CD14-positive monocyte (primary cell): ENCODE measurements around the gene RALA. TPM values are rescaled to one million over a fixed set of nuclear protein-coding genes. Genes with fewer than 3 reads are reported as not detected.

ENCODE experiments used
- DNase-seq, 3 donors: peaks; one replicate each; pipeline ENCODE4 v3.0.0-alpha.2; 2011 to 2022
- H2AFZ ChIP-seq: 2 replicates; pipeline ENCODE4 v1.6.0; 2012; ENCODE audit warnings: mild to moderate bottlenecking, low read depth, low read length, inconsistent platforms; ENCODE audit not compliant: insufficient read depth, poor library complexity, severe bottlenecking
- H3K27ac ChIP-seq, 2 donors: 1 replicate in 1 of 2; 2 replicates in 1 of 2; pipeline ENCODE4 v1.5.1; 2012 to 2013; ENCODE audit warnings: low read length in 2 of 2, control low read depth in 1 of 2, inconsistent platforms in 1 of 2, low read depth in 1 of 2, mild to moderate bottlenecking in 1 of 2
- H3K27me3 ChIP-seq, 2 donors: one replicate each; pipeline versions ENCODE4 v1.6.0 to v1.6.1; 2011 to 2013; ENCODE audit warnings: low read length in 2 of 2; ENCODE audit not compliant: control insufficient read depth in 2 of 2, insufficient read depth in 2 of 2
- H3K36me3 ChIP-seq, 2 donors: replicated peaks in 1 of 2; 1 replicate in 1 of 2; 2 replicates in 1 of 2; pipeline versions ENCODE4 v1.5.1 to v1.6.1; 2012 to 2013; ENCODE audit warnings: low read length in 2 of 2, control low read depth in 1 of 2, inconsistent platforms in 1 of 2, mild to moderate bottlenecking in 1 of 2; ENCODE audit not compliant: insufficient read depth in 2 of 2, control insufficient read depth in 1 of 2
- H3K4me1 ChIP-seq, 2 donors: 1 replicate in 1 of 2; 2 replicates in 1 of 2; pipeline versions ENCODE4 v1.5.1 to v1.6.1; 2012 to 2013; ENCODE audit warnings: low read length in 2 of 2, control low read depth in 1 of 2, inconsistent platforms in 1 of 2, mild to moderate bottlenecking in 1 of 2, moderate library complexity in 1 of 2; ENCODE audit not compliant: insufficient read depth in 2 of 2, control insufficient read depth in 1 of 2
- H3K4me2 ChIP-seq: replicated peaks from 2 replicates; pipeline ENCODE3; 2012; ENCODE audit warnings: low read length, moderate library complexity, mild to moderate bottlenecking; ENCODE audit not compliant: poor library complexity, severe bottlenecking; ENCODE audit errors: extremely low read depth
- H3K4me3 ChIP-seq, 3 experiments: fragments of 200-600 bp in 1 of 3; sonication (generic) in 1 of 3; replicated peaks in 1 of 3; 1 replicate in 2 of 3; 2 replicates in 1 of 3; pipeline ENCODE4 v1.5.1; 2011 to 2013; ENCODE audit warnings: low read length in 3 of 3, mild to moderate bottlenecking in 3 of 3, control low read depth in 2 of 3, low read depth in 2 of 3, inconsistent platforms in 1 of 3, moderate library complexity in 1 of 3
- H3K79me2 ChIP-seq: 2 replicates; pipeline ENCODE4 v1.6.0; 2012; ENCODE audit warnings: mild to moderate bottlenecking, control low read depth, inconsistent platforms, low read length, moderate library complexity; ENCODE audit not compliant: insufficient read depth
- H3K9ac ChIP-seq: 2 replicates; pipeline ENCODE4 v1.6.0; 2017; ENCODE audit warnings: low read length, mild to moderate bottlenecking; ENCODE audit not compliant: insufficient read depth, poor library complexity, severe bottlenecking
- H3K9me3 ChIP-seq, 2 donors: replicated peaks in 1 of 2; 1 replicate in 1 of 2; 2 replicates in 1 of 2; pipeline versions ENCODE4 v1.5.1 to v1.6.1; 2012 to 2013; ENCODE audit warnings: low read length in 2 of 2, control low read depth in 1 of 2; ENCODE audit not compliant: control insufficient read depth in 1 of 2, insufficient read depth in 1 of 2
- H4K20me1 ChIP-seq: 2 replicates; pipeline ENCODE4 v1.6.0; 2012; ENCODE audit warnings: mild to moderate bottlenecking, low read length, control low read depth, moderate library complexity; ENCODE audit not compliant: insufficient read depth
- H3K27ac Mint-ChIP-seq, 7 donors: one replicate each; pipeline ENCODE4 v1.8.0; 2020; ENCODE audit warnings: mild to moderate bottlenecking in 7 of 7, mixed read lengths in 7 of 7, moderate library complexity in 6 of 7, inconsistent platforms in 2 of 7
- H3K27me3 Mint-ChIP-seq, 3 donors: one replicate each; pipeline ENCODE4 v1.8.0; 2021 to 2022; ENCODE audit warnings: low read depth in 3 of 3, mild to moderate bottlenecking in 3 of 3, mixed read lengths in 3 of 3, moderate library complexity in 3 of 3, inconsistent platforms in 1 of 3
- H3K36me3 Mint-ChIP-seq, 2 donors: one replicate each; pipeline ENCODE4 v1.8.0; 2020; ENCODE audit warnings: mixed read lengths in 2 of 2, inconsistent platforms in 1 of 2, mild to moderate bottlenecking in 1 of 2
- H3K4me1 Mint-ChIP-seq: one replicate; pipeline ENCODE4 v1.8.0; 2020; ENCODE audit warnings: mild to moderate bottlenecking, mixed read lengths
- H3K4me3 Mint-ChIP-seq, 2 donors: one replicate each; pipeline ENCODE4 v1.8.0; 2020; ENCODE audit warnings: mild to moderate bottlenecking in 2 of 2, mixed read lengths in 2 of 2, moderate library complexity in 1 of 2
- H3K9me3 Mint-ChIP-seq, 7 donors: one replicate each; pipeline ENCODE4 v1.8.0; 2020 to 2022; ENCODE audit warnings: mixed read lengths in 7 of 7, mild to moderate bottlenecking in 6 of 7, moderate library complexity in 6 of 7, inconsistent platforms in 2 of 7
- WGBS: methylation state at CpG from one replicate; pipeline ENCODE4 v1.1.5; 2013; ENCODE audit warnings: missing lambda C conversion rate; ENCODE audit not compliant: insufficient coverage; 5-methylcytosine and 5-hydroxymethylcytosine counted together
- intact Hi-C, 2 donors: fragments of 100-400 bp; cut with micrococcal nuclease; formaldehyde crosslinking; loops; one replicate each; pipeline versions ENCODE4 v1.15.0 to v1.15.1; 2023
- polyA plus RNA-seq, 3 donors: library from polyadenylated mRNA; depleted of rRNA in 1 of 3; unstranded in 2 of 3; stranded (reverse) in 1 of 3; fragments of 300-500 nt in 2 of 3; fragments of >200 nt in 1 of 3; fragmentation: Illumina TruSeq in 2 of 3; gene quantifications; 1 replicate in 2 of 3; 2 replicates in 1 of 3; pipeline ENCODE4 v1.2.3, GENCODE V29; 2012 to 2021
- TF ChIP-seq, protein P1 (sequence below): fragments of 200-600 bp; IDR thresholded peaks from one replicate; pipeline ENCODE4 v1.8.0; 2022; ENCODE audit warnings: antibody characterized with exemption, mild to moderate bottlenecking

RALA gene
- polyA plus RNA-seq, 3 donors = 5.9 to 32.0 (median 30.8) TPM

DNA sequence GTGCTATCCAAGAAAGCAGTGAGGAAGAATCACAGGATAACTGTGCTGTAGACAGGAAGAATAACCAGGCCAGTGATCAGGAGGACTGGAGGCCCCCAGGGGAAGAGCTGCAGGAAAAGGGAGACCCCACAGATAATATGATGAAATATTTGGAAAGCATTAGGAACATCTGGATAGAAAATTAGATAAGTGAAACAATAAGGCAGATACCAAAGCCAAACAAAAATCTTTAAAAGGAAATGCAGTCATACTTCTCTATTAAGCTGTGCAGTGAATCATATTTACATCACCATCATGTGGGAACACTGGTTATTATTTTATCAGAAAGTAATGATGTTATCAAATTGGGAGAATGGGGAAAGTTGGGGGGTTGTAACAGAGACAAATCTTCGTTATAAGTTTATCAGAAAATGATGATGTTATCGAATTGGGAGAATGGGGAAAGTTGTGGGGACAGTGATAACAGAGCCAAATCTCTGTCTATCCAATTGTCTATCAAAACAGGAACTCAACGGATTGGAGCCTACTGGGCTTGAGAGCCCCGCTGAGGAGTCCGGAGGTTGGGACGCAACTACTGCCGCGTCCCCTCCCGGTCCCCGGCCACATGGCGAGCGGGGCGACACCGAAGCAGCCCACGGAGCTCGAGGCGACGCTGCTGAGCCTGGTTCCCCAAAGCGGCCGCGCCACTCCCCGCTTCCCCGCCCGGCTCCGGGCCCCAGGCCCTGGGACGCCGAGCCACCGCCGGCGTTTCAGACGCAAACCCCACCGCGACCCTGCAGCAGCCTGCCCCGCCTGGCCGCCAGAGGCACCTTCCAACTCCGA lies 14.0 kb upstream of the RALA start:
- intact Hi-C loops = no loop called here
- peaks cover 10 to 26% (median 19%) of the 10 kb centered on the region in 3 donors for H3K27me3 Mint-ChIP-seq
- Histone ChIP-seq H4K20me1 (no peaks in the 10 kb centered on the region), H3K36me3 (no peaks in the 10 kb centered on the region), H3K4me2 (peak overlapping the region; percentile 71), H3K9me3 (no peaks in the 10 kb centered on the region), H3K4me3 (peak overlapping the region in 2 of 3 experiments; percentile 4 to 49), H3K79me2 (no peaks in the 10 kb centered on the region), H3K27me3 (peaks cover 5 to 17% of the 10 kb centered on the region in 2 donors), H3K9ac (peak overlapping the region; percentile 41), H3K4me1 (peaks cover 9 to 17% of the 10 kb centered on the region in 2 donors), H3K27ac (no peak overlapping the region), H2AFZ (peak overlapping the region; percentile 84)
- under 1% methylated on average over 28 of the region's 36 CpGs for WGBS
- H3K36me3 Mint-ChIP-seq = peaks cover 2 to 3% of the 10 kb centered on the region in 2 donors
- H3K4me1 Mint-ChIP-seq = peaks cover 12% of the 10 kb centered on the region
- peaks cover 0 to 3% (median 0%) of the 10 kb centered on the region in 7 donors for H3K9me3 Mint-ChIP-seq
- TF ChIP-seq, protein P1, sequence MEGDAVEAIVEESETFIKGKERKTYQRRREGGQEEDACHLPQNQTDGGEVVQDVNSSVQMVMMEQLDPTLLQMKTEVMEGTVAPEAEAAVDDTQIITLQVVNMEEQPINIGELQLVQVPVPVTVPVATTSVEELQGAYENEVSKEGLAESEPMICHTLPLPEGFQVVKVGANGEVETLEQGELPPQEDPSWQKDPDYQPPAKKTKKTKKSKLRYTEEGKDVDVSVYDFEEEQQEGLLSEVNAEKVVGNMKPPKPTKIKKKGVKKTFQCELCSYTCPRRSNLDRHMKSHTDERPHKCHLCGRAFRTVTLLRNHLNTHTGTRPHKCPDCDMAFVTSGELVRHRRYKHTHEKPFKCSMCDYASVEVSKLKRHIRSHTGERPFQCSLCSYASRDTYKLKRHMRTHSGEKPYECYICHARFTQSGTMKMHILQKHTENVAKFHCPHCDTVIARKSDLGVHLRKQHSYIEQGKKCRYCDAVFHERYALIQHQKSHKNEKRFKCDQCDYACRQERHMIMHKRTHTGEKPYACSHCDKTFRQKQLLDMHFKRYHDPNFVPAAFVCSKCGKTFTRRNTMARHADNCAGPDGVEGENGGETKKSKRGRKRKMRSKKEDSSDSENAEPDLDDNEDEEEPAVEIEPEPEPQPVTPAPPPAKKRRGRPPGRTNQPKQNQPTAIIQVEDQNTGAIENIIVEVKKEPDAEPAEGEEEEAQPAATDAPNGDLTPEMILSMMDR = no peak
- H3K27ac Mint-ChIP-seq = peak overlapping the region; percentile 8 to 85 (median 76)
- H3K4me3 Mint-ChIP-seq = peak overlapping the region; percentile 70 to 87
- peak; percentile 35 to 63 (median 50) for DNase-seq

DNA sequence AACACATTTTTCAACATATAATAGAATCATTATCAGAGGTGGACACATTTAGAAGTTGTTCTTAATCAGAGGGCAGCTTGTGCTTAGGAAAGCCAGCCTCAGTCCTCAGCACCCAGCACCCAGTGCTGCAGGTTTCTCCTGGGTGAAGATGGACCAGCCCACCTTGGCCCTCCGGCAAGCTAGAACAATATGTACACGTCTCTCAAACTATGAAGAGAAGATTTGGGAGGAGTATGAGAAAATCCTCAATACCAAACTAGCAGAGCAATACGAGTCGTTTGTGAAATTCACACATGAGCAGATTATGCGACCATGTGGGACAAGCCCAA lies 13.5 kb upstream of the RALA start:
- intact Hi-C loops = no loop called here
- Mint-ChIP-seq H3K4me3 (peak overlapping the region; percentile 70 to 87), H3K9me3 (peaks cover 0 to 3% (median 0%) of the 10 kb centered on the region in 7 donors), H3K36me3 (peaks cover 2 to 3% of the 10 kb centered on the region in 2 donors), H3K27ac (peak overlapping the region in 5 of 7 donors; percentile 21 to 85 (median 76)), H3K4me1 (peaks cover 12% of the 10 kb centered on the region), H3K27me3 (peaks cover 10 to 28% (median 19%) of the 10 kb centered on the region in 3 donors)
- H4K20me1 ChIP-seq = no peaks in the 10 kb centered on the region
- no peak overlapping the region for H3K27ac ChIP-seq
- no peak for DNase-seq
- H3K4me1 ChIP-seq = peaks cover 9 to 17% of the 10 kb centered on the region in 2 donors
- TF ChIP-seq, protein P1 = no peak
- no peaks in the 10 kb centered on the region for H3K9me3 ChIP-seq
- peaks cover 5 to 17% of the 10 kb centered on the region in 2 donors for H3K27me3 ChIP-seq
- peak overlapping the region; percentile 84 for H2AFZ ChIP-seq
- no peaks in the 10 kb centered on the region for H3K79me2 ChIP-seq
- H3K4me3 ChIP-seq = peak overlapping the region in 2 of 3 experiments; percentile 4 to 49
- H3K36me3 ChIP-seq = no peaks in the 10 kb centered on the region
- peak overlapping the region; percentile 41 for H3K9ac ChIP-seq
- WGBS = 85% methylated on average over 3 of the region's 5 CpGs
- H3K4me2 ChIP-seq = peak overlapping the region; percentile 71
